PC-3 (cell line): Measurements from ENCODE around the gene CD28. TPM values are rescaled to one million over a fixed set of nuclear protein-coding genes. Genes with fewer than 3 reads are reported as not detected.

Experiments used
- ATAC-seq: fragments of 200-7000 bp; cut with Tn5 transposase; 2 replicates; pipeline ENCODE4 v1.9.1; 2020; ENCODE audit warnings: mild to moderate bottlenecking, moderate library complexity
- Bru-seq: library from RNA; stranded (reverse); fragments of 400-500 nt; gene quantifications from one replicate; lab custom pipeline; 2021; lab: Mats Ljungman, UMichigan
- BruChase-seq, 2 experiments: library from RNA; stranded (reverse); fragments of 400-500 nt; gene quantifications; one replicate each; lab custom pipeline; 2021; lab: Mats Ljungman, UMichigan
- BruUV-seq: library from RNA; stranded (reverse); fragments of 400-500 nt; replicated peaks from 2 replicates; lab custom pipeline; 2021; lab: Mats Ljungman, UMichigan
- CTCF ChIA-PET: fragments of 300-600 bp; sonication (Branson Sonifier 250); formaldehyde crosslinking; loops from one replicate; lab custom pipeline; 2022; ENCODE audit warnings: antibody characterized with exemption; lab: Charles Lee
- POLR2A ChIA-PET: fragments of 300-600 bp; sonication (Branson Sonifier 250); formaldehyde crosslinking; loops from one replicate; lab custom pipeline; 2022; ENCODE audit warnings: antibody characterized with exemption; ENCODE audit not compliant: unreplicated experiment; lab: Charles Lee
- DNase-seq: peaks from one replicate; pipeline ENCODE4 v3.0.0-alpha.2; 2015
- H2AFZ ChIP-seq: fragments of 300-600 bp; sonication (generic); 2 replicates; pipeline ENCODE4 v1.6.0; 2016; ENCODE audit warnings: antibody characterized with exemption, low read length
- H3F3A ChIP-seq: fragments of 300-600 bp; sonication (generic); one replicate; pipeline ENCODE4 v1.6.0; 2017; ENCODE audit warnings: antibody characterized with exemption, low read length, control low read depth, mild to moderate bottlenecking; ENCODE audit not compliant: unreplicated experiment
- H3K27ac ChIP-seq: fragments of 300-600 bp; sonication (generic); 2 replicates; pipeline ENCODE4 v1.5.1; 2016; ENCODE audit warnings: mild to moderate bottlenecking, low read length
- H3K27me3 ChIP-seq: fragments of 300-600 bp; sonication (generic); 2 replicates; pipeline ENCODE4 v1.6.1; 2016; ENCODE audit warnings: low read length, mixed read lengths
- H3K36me3 ChIP-seq: fragments of 300-600 bp; sonication (generic); 2 replicates; pipeline ENCODE4 v1.6.1; 2016; ENCODE audit warnings: low read depth, mixed run types, low read length, mixed read lengths
- H3K4me1 ChIP-seq: fragments of 300-600 bp; sonication (generic); 2 replicates; pipeline ENCODE4 v1.5.1; 2016; ENCODE audit warnings: low read length; ENCODE audit not compliant: insufficient read depth
- H3K4me2 ChIP-seq: fragments of 300-600 bp; sonication (generic); 2 replicates; pipeline ENCODE4 v1.6.0; 2016; ENCODE audit warnings: low read length
- H3K4me3 ChIP-seq: fragments of 300-600 bp; sonication (generic); 2 replicates; pipeline ENCODE4 v1.5.1; 2016; ENCODE audit warnings: mild to moderate bottlenecking, low read length, mixed read lengths
- H3K79me2 ChIP-seq: fragments of 300-600 bp; sonication (generic); 2 replicates; pipeline ENCODE4 v1.6.1; 2017; ENCODE audit warnings: low read length, mixed read lengths
- H3K9ac ChIP-seq: fragments of 300-600 bp; sonication (generic); 2 replicates; pipeline ENCODE4 v1.6.0; 2016; ENCODE audit warnings: mild to moderate bottlenecking, low read length
- H3K9me2 ChIP-seq: fragments of 300-600 bp; sonication (generic); replicated peaks from 2 replicates; pipeline ENCODE4 v1.6.1; 2016; ENCODE audit warnings: mixed run types, low read length, mixed read lengths
- H3K9me3 ChIP-seq: fragments of 300-600 bp; sonication (generic); 2 replicates; pipeline ENCODE4 v1.6.1; 2016; ENCODE audit warnings: low read length, mixed read lengths
- H4K20me1 ChIP-seq: fragments of 300-600 bp; sonication (generic); 2 replicates; pipeline ENCODE4 v1.6.1; 2016; ENCODE audit warnings: low read length, mixed read lengths
- EZH2 ChIP-seq: fragments of 300-600 bp; sonication (generic); IDR thresholded peaks from one replicate; pipeline ENCODE4 v1.6.1; 2017; ENCODE audit warnings: antibody characterized with exemption, mild to moderate bottlenecking, low read length; ENCODE audit not compliant: unreplicated experiment
- EZH2phosphoT487 ChIP-seq: fragments of 300-600 bp; sonication (generic); IDR thresholded peaks from 2 replicates; pipeline ENCODE4 v1.6.1; 2018; ENCODE audit warnings: mild to moderate bottlenecking, antibody characterized with exemption, low read length, borderline replicate concordance
- intact Hi-C: fragments of 100-400 bp; cut with micrococcal nuclease; formaldehyde crosslinking; loops from 2 replicates; pipeline ENCODE4 v1.9.0; 2023
- long read RNA-seq: library from polyadenylated mRNA; unstranded; transcript quantifications from one replicate; pipeline ENCODE4 v2.0.0, GENCODE V29; 2021; ENCODE audit not compliant: unreplicated experiment
- total RNA-seq: library from RNA; depleted of rRNA; stranded (reverse); fragments of >200 nt; gene quantifications from 2 replicates; pipeline ENCODE4 v1.2.3, GENCODE V29; 2014; rRNA removed
- TF ChIP-seq, protein P1 (sequence below): fragments of 300-600 bp; sonication (generic); conservative IDR thresholded peaks from 2 replicates; pipeline ENCODE4 v1.5.1; 2017; ENCODE audit warnings: antibody characterized with exemption, low read depth, mild to moderate bottlenecking, low read length

The CD28 gene
- total RNA-seq, result not detected in 2 replicates
- not detected for Bru-seq, nascent RNA
- percentile 15 among the genes with signal in this experiment for BruChase-seq, experiment 1, labeled RNA remaining after a 6-hour chase
- percentile 12 among the genes with signal in this experiment for BruChase-seq, experiment 2, labeled RNA remaining after a 2-hour chase
- long read RNA-seq, result 0 reads

DNA sequence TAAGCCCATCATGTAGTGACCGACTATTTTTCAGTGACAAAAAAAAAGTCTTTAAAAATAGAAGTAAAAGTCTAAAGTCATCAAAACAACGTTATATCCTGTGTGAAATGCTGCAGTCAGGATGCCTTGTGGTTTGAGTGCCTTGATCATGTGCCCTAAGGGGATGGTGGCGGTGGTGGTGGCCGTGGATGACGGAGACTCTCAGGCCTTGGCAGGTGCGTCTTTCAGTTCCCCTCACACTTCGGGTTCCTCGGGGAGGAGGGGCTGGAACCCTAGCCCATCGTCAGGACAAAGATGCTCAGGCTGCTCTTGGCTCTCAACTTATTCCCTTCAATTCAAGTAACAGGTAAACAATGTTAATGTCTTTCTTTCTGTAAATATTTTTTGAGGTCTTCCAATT lies at the start of gene CD28:
Gene CD28 (plus strand): TSS at position 237 of the 400 bp plus-strand sequence. CDS start 58 bp downstream, at position 295.
- H3K4me3 ChIP-seq, result no peak within 1 kb of the TSS
- no peaks in the 10 kb centered on the region for H3K9me3 ChIP-seq
- H3K27ac ChIP-seq, result no peak within 1 kb of the TSS
- H3K36me3 ChIP-seq, result no peaks in the 10 kb centered on the region
- TF ChIP-seq, protein P1, sequence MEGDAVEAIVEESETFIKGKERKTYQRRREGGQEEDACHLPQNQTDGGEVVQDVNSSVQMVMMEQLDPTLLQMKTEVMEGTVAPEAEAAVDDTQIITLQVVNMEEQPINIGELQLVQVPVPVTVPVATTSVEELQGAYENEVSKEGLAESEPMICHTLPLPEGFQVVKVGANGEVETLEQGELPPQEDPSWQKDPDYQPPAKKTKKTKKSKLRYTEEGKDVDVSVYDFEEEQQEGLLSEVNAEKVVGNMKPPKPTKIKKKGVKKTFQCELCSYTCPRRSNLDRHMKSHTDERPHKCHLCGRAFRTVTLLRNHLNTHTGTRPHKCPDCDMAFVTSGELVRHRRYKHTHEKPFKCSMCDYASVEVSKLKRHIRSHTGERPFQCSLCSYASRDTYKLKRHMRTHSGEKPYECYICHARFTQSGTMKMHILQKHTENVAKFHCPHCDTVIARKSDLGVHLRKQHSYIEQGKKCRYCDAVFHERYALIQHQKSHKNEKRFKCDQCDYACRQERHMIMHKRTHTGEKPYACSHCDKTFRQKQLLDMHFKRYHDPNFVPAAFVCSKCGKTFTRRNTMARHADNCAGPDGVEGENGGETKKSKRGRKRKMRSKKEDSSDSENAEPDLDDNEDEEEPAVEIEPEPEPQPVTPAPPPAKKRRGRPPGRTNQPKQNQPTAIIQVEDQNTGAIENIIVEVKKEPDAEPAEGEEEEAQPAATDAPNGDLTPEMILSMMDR, result no peak
- no peak for TF ChIP-seq EZH2phosphoT487
- no peak for TF ChIP-seq EZH2
- H3K27me3 ChIP-seq, result no peaks in the 10 kb centered on the region
- H2AFZ ChIP-seq, result no peak within 1 kb of the TSS
- H3K79me2 ChIP-seq, result no peaks in the 10 kb centered on the region
- no peak within 1 kb of the TSS for H3K9ac ChIP-seq
- ChIA-PET POLR2A (no interaction called here), CTCF (no interaction called here)
- no peaks in the 10 kb centered on the region for H3K9me2 ChIP-seq
- DNase-seq, result no peak
- no peaks in the 10 kb centered on the region for H3F3A ChIP-seq
- H4K20me1 ChIP-seq, result no peaks in the 10 kb centered on the region
- no TSS peak for BruUV-seq
- intact Hi-C loops, result no loop called here
- no peak for ATAC-seq
- H3K4me2 ChIP-seq, result no peak within 1 kb of the TSS
- no peaks in the 10 kb centered on the region for H3K4me1 ChIP-seq

GRCh38 chr2:203659331-203660049 lies 46.9 kb upstream of the CD28 start:
- ATAC-seq, result no peak
- ChIA-PET CTCF (no interaction called here), POLR2A (no interaction called here)
- intact Hi-C loops, result no loop called here
- no peak overlapping the region for H3K9ac ChIP-seq
- no peaks in the 10 kb centered on the region for H3K9me2 ChIP-seq
- no peaks in the 10 kb centered on the region for H3K9me3 ChIP-seq
- no peaks in the 10 kb centered on the region for H3K27me3 ChIP-seq
- no peaks in the 10 kb centered on the region; the same call in 1 of the 2 replicates for H3K4me1 ChIP-seq
- no peak overlapping the region for H3K27ac ChIP-seq
- TF ChIP-seq EZH2phosphoT487, result no peak
- TF ChIP-seq EZH2, result no peak
- TF ChIP-seq, protein P1, result no peak
- no peaks in the 10 kb centered on the region for H3K79me2 ChIP-seq
- no peak overlapping the region for H3K4me3 ChIP-seq
- H3K4me2 ChIP-seq, result no peak overlapping the region
- no peaks in the 10 kb centered on the region for H3K36me3 ChIP-seq
- no peak overlapping the region for H2AFZ ChIP-seq
- DNase-seq, result no peak
- no peaks in the 10 kb centered on the region for H3F3A ChIP-seq
- H4K20me1 ChIP-seq, result no peaks in the 10 kb centered on the region
- BruUV-seq, result no TSS peak

- CTCF ChIA-PET, result no interaction called here
These were observed 46.0 kb upstream of the CD28 start for GRCh38 chr2:203660465-203660864.

More at GRCh38 chr2:203660465-203660864, 46.0 kb upstream of the CD28 start:
- no peaks in the 10 kb centered on the region for H4K20me1 ChIP-seq
- no TSS peak for BruUV-seq
- ATAC-seq, result no peak
- H3K9me3 ChIP-seq, result no peaks in the 10 kb centered on the region
- POLR2A ChIA-PET, result no interaction called here
- intact Hi-C loops, result no loop called here
- no peaks in the 10 kb centered on the region for H3F3A ChIP-seq
- no peak overlapping the region for H3K4me2 ChIP-seq
- H2AFZ ChIP-seq, result no peak overlapping the region
- H3K36me3 ChIP-seq, result no peaks in the 10 kb centered on the region
- no peak overlapping the region for H3K9ac ChIP-seq
- H3K4me3 ChIP-seq, result no peak overlapping the region
- DNase-seq, result no peak
- no peaks in the 10 kb centered on the region for H3K9me2 ChIP-seq
- no peaks in the 10 kb centered on the region for H3K79me2 ChIP-seq
- TF ChIP-seq EZH2phosphoT487 (no peak), EZH2 (no peak)
- TF ChIP-seq, protein P1, result no peak
- no peaks in the 10 kb centered on the region for H3K27me3 ChIP-seq
- H3K4me1 ChIP-seq, result no peaks in the 10 kb centered on the region; the same call in 1 of the 2 replicates
- H3K27ac ChIP-seq, result no peak overlapping the region
